OCI-LY3 (cell line): Measurements from ENCODE around the gene SLC39A2.

Experiments
- EZH2phosphoT487 ChIP-seq: fragments of 200-600 bp; shearing (Covaris generic); IDR thresholded peaks from 2 replicates; pipeline ENCODE4 v1.6.1; 2018; ENCODE audit warnings: antibody characterized with exemption, mixed run types, low read depth
- TF ChIP-seq, protein P1 (sequence below): fragments of 200-600, 300-600 bp; sonication (generic); IDR thresholded peaks from 2 replicates; pipeline ENCODE4 v1.5.1; 2014; ENCODE audit warnings: antibody characterized with exemption, low read length, low read depth

DNA sequence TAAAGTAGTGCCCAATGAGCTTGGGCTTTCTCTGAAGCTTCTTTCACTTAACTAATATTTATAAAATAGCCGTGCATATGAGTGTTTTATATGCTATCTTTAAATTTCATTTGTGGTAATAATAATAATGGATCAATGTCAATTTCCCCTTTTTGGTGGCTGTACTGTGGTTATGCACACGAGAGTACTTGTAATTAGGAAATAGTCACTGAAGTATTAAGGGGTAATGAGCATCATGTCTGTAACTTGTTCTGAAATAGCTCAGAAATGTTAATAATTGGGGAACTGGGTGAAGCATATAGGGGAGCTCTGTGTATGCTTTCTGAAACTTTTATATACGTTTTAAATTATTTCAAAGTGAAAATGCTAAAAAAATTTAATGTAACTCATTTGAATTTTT lies 51.5 kb downstream of the SLC39A2 start:
- TF ChIP-seq, protein P1, sequence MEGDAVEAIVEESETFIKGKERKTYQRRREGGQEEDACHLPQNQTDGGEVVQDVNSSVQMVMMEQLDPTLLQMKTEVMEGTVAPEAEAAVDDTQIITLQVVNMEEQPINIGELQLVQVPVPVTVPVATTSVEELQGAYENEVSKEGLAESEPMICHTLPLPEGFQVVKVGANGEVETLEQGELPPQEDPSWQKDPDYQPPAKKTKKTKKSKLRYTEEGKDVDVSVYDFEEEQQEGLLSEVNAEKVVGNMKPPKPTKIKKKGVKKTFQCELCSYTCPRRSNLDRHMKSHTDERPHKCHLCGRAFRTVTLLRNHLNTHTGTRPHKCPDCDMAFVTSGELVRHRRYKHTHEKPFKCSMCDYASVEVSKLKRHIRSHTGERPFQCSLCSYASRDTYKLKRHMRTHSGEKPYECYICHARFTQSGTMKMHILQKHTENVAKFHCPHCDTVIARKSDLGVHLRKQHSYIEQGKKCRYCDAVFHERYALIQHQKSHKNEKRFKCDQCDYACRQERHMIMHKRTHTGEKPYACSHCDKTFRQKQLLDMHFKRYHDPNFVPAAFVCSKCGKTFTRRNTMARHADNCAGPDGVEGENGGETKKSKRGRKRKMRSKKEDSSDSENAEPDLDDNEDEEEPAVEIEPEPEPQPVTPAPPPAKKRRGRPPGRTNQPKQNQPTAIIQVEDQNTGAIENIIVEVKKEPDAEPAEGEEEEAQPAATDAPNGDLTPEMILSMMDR: no peak
- no peak for TF ChIP-seq EZH2phosphoT487
